HepG2 (cell line): ENCODE data around the gene SPTSSA. TPM values are rescaled to one million over a fixed set of nuclear protein-coding genes. Genes with fewer than 3 reads are reported as not detected.
A peak's percentile ranks its signal among the peaks of the same experiment; 100 is the strongest.

Source experiments
- ARNT ChIP-seq: fragments of 450-650 bp; IDR thresholded peaks from 2 replicates; pipeline ENCODE4 v1.6.1; 2017
- FOXJ3 ChIP-seq: sonication (generic); formaldehyde crosslinking; IDR thresholded peaks from 2 replicates; pipeline ENCODE4 v1.4.0; 2020; ENCODE audit warnings: missing genetic modification reagents, mild to moderate bottlenecking, borderline replicate concordance
- GTF2F1 ChIP-seq: fragments of 150-350 bp; IDR thresholded peaks from 2 replicates; pipeline ENCODE4 v1.6.1; 2014; ENCODE audit warnings: low read length
- PCBP1 ChIP-seq: fragments of 200-400 bp; formaldehyde crosslinking; IDR thresholded peaks from 2 replicates; pipeline ENCODE4 v1.6.1; 2017; ENCODE audit warnings: mild to moderate bottlenecking, low read depth, low read length, borderline replicate concordance
- PITX1 ChIP-seq: sonication (generic); formaldehyde crosslinking; IDR thresholded peaks from 2 replicates; pipeline ENCODE4 v1.5.1; 2020; ENCODE audit warnings: mild to moderate bottlenecking, missing genetic modification reagents
- SCMH1 ChIP-seq: sonication (generic); formaldehyde crosslinking; IDR thresholded peaks from 2 replicates; pipeline ENCODE4 v1.9.0; 2021; ENCODE audit warnings: missing genetic modification reagents, mild to moderate bottlenecking, borderline replicate concordance
- SSRP1 ChIP-seq: IDR thresholded peaks from 2 replicates; pipeline ENCODE4 v1.6.1; 2016; ENCODE audit warnings: control low read depth
- ZMYM3 ChIP-seq: sonication (generic); formaldehyde crosslinking; IDR thresholded peaks from 2 replicates; pipeline ENCODE4 v1.5.1; 2020; ENCODE audit warnings: mild to moderate bottlenecking, missing genetic modification reagents
- ZNF556 ChIP-seq: sonication (generic); formaldehyde crosslinking; IDR thresholded peaks from 2 replicates; pipeline ENCODE4 v1.4.0; 2020; ENCODE audit warnings: mild to moderate bottlenecking, missing genetic modification reagents, borderline replicate concordance
- polyA plus RNA-seq, 8 experiments: library from polyadenylated mRNA; depleted of rRNA in 3 of 8; stranded (reverse) in 7 of 8; unstranded in 1 of 8; fragments of >200 nt; fragmentation: Illumina TruSeq in 4 of 8; extraction: Trizol in 4 of 8; gene quantifications; 2 replicates each; pipeline versions ENCODE4 v1.2.1 to v1.2.3, GENCODE V29; 2011 to 2016; ENCODE audit warnings: low read depth in 4 of 8, missing spikeins in 1 of 8, mixed read lengths in 1 of 8; ENCODE audit not compliant: insufficient read depth in 1 of 8
- total RNA-seq, 5 experiments: library from RNA; depleted of rRNA; stranded (reverse); fragments of >200 nt; fragmentation: Illumina TruSeq; extraction: Trizol; gene quantifications; 2 replicates each; pipeline ENCODE4 v1.2.3, GENCODE V29; 2016; ENCODE audit warnings: low read depth in 1 of 5
- TF ChIP-seq, protein P1 (sequence below): sonication (generic); formaldehyde crosslinking; conservative IDR thresholded peaks from 2 replicates; pipeline ENCODE4 v1.4.0; 2020; ENCODE audit warnings: missing genetic modification reagents
- TF ChIP-seq, protein P2 (sequence below): fragments of 450-650 bp; IDR thresholded peaks from 2 replicates; pipeline ENCODE4 v1.6.1; 2017; ENCODE audit warnings: mild to moderate bottlenecking
- TF ChIP-seq, protein P3 (sequence below): fragments of 450-650 bp; IDR thresholded peaks from 2 replicates; pipeline ENCODE4 v1.6.1; 2017
- TF ChIP-seq, protein P4 (sequence below): IDR thresholded peaks from 2 replicates; pipeline ENCODE4 v1.6.1; 2016; ENCODE audit warnings: low read depth, control low read depth
- TF ChIP-seq, protein P5 (sequence below): sonication (generic); formaldehyde crosslinking; IDR thresholded peaks from 2 replicates; pipeline ENCODE4 v1.9.0; 2021; ENCODE audit warnings: mild to moderate bottlenecking, missing genetic modification reagents

The SPTSSA gene
- total and polyA plus RNA-seq, 2 of the 13 experiments (the other 11 are each of a cell fraction or from before 2014, with no cell fraction given) = 19.1 to 86.1 TPM

DNA sequence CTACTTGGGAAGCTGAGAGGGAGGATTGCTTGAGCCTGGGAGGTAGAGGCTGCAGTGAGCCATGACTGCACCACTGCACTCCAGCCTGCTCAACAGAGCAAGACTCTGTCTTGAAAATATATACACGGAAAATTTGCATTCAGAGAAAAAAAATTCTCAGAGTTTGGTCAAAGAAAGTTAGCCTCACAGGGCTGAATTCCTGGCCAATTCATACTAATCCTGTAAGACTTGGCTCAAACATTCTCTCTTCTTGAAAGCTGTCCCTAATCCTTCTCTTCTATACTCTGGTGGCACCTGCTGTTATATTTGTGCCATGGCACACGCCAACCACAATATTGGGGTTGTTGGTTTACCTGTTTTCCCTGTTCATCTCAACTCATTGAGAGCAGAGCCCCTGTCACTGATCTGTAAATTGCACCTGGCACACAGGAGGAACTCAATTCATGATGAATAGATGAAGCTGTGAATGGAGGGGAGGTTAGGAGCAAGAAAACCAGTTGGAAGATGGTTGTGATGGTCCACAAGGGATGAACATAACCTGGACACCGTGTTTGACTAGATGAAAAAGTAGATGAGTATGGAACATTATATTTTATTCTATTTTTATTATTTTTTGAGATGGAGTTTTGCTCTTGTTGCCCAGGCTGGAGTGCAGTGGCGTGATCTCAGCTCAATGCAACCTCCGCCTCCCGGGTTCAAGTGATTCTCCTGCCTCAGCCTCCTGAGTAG, 36.8 kb upstream of the SPTSSA start (continued):
- TF ChIP-seq, protein P1, sequence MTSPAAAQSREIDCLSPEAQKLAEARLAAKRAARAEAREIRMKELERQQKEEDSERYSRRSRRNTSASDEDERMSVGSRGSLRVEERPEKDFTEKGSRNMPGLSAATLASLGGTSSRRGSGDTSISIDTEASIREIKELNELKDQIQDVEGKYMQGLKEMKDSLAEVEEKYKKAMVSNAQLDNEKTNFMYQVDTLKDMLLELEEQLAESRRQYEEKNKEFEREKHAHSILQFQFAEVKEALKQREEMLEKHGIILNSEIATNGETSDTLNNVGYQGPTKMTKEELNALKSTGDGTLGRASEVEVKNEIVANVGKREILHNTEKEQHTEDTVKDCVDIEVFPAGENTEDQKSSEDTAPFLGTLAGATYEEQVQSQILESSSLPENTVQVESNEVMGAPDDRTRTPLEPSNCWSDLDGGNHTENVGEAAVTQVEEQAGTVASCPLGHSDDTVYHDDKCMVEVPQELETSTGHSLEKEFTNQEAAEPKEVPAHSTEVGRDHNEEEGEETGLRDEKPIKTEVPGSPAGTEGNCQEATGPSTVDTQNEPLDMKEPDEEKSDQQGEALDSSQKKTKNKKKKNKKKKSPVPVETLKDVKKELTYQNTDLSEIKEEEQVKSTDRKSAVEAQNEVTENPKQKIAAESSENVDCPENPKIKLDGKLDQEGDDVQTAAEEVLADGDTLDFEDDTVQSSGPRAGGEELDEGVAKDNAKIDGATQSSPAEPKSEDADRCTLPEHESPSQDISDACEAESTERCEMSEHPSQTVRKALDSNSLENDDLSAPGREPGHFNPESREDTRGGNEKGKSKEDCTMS (CRISPR knock-in tag) = no peak
- TF ChIP-seq SCMH1 (CRISPR knock-in tag) = no peak
- TF ChIP-seq ZMYM3 = 0 out of 2 replicates have a peak, but pooled peaks have one; percentile 24
- TF ChIP-seq, protein P2, sequence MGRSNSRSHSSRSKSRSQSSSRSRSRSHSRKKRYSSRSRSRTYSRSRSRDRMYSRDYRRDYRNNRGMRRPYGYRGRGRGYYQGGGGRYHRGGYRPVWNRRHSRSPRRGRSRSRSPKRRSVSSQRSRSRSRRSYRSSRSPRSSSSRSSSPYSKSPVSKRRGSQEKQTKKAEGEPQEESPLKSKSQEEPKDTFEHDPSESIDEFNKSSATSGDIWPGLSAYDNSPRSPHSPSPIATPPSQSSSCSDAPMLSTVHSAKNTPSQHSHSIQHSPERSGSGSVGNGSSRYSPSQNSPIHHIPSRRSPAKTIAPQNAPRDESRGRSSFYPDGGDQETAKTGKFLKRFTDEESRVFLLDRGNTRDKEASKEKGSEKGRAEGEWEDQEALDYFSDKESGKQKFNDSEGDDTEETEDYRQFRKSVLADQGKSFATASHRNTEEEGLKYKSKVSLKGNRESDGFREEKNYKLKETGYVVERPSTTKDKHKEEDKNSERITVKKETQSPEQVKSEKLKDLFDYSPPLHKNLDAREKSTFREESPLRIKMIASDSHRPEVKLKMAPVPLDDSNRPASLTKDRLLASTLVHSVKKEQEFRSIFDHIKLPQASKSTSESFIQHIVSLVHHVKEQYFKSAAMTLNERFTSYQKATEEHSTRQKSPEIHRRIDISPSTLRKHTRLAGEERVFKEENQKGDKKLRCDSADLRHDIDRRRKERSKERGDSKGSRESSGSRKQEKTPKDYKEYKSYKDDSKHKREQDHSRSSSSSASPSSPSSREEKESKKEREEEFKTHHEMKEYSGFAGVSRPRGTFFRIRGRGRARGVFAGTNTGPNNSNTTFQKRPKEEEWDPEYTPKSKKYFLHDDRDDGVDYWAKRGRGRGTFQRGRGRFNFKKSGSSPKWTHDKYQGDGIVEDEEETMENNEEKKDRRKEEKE = no peak
- no peak for TF ChIP-seq ARNT
- TF ChIP-seq, protein P3, sequence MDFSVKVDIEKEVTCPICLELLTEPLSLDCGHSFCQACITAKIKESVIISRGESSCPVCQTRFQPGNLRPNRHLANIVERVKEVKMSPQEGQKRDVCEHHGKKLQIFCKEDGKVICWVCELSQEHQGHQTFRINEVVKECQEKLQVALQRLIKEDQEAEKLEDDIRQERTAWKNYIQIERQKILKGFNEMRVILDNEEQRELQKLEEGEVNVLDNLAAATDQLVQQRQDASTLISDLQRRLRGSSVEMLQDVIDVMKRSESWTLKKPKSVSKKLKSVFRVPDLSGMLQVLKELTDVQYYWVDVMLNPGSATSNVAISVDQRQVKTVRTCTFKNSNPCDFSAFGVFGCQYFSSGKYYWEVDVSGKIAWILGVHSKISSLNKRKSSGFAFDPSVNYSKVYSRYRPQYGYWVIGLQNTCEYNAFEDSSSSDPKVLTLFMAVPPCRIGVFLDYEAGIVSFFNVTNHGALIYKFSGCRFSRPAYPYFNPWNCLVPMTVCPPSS = no peak
- TF ChIP-seq, protein P4, sequence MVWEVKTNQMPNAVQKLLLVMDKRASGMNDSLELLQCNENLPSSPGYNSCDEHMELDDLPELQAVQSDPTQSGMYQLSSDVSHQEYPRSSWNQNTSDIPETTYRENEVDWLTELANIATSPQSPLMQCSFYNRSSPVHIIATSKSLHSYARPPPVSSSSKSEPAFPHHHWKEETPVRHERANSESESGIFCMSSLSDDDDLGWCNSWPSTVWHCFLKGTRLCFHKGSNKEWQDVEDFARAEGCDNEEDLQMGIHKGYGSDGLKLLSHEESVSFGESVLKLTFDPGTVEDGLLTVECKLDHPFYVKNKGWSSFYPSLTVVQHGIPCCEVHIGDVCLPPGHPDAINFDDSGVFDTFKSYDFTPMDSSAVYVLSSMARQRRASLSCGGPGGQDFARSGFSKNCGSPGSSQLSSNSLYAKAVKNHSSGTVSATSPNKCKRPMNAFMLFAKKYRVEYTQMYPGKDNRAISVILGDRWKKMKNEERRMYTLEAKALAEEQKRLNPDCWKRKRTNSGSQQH (CRISPR knock-in tag) = no peak
- TF ChIP-seq PCBP1 = no peak
- TF ChIP-seq FOXJ3 (CRISPR knock-in tag) = no peak
- no peak for TF ChIP-seq SSRP1
- peak; percentile 83; the same call in 1 of the 2 replicates for TF ChIP-seq PITX1 (CRISPR knock-in tag)
- TF ChIP-seq, protein P5, sequence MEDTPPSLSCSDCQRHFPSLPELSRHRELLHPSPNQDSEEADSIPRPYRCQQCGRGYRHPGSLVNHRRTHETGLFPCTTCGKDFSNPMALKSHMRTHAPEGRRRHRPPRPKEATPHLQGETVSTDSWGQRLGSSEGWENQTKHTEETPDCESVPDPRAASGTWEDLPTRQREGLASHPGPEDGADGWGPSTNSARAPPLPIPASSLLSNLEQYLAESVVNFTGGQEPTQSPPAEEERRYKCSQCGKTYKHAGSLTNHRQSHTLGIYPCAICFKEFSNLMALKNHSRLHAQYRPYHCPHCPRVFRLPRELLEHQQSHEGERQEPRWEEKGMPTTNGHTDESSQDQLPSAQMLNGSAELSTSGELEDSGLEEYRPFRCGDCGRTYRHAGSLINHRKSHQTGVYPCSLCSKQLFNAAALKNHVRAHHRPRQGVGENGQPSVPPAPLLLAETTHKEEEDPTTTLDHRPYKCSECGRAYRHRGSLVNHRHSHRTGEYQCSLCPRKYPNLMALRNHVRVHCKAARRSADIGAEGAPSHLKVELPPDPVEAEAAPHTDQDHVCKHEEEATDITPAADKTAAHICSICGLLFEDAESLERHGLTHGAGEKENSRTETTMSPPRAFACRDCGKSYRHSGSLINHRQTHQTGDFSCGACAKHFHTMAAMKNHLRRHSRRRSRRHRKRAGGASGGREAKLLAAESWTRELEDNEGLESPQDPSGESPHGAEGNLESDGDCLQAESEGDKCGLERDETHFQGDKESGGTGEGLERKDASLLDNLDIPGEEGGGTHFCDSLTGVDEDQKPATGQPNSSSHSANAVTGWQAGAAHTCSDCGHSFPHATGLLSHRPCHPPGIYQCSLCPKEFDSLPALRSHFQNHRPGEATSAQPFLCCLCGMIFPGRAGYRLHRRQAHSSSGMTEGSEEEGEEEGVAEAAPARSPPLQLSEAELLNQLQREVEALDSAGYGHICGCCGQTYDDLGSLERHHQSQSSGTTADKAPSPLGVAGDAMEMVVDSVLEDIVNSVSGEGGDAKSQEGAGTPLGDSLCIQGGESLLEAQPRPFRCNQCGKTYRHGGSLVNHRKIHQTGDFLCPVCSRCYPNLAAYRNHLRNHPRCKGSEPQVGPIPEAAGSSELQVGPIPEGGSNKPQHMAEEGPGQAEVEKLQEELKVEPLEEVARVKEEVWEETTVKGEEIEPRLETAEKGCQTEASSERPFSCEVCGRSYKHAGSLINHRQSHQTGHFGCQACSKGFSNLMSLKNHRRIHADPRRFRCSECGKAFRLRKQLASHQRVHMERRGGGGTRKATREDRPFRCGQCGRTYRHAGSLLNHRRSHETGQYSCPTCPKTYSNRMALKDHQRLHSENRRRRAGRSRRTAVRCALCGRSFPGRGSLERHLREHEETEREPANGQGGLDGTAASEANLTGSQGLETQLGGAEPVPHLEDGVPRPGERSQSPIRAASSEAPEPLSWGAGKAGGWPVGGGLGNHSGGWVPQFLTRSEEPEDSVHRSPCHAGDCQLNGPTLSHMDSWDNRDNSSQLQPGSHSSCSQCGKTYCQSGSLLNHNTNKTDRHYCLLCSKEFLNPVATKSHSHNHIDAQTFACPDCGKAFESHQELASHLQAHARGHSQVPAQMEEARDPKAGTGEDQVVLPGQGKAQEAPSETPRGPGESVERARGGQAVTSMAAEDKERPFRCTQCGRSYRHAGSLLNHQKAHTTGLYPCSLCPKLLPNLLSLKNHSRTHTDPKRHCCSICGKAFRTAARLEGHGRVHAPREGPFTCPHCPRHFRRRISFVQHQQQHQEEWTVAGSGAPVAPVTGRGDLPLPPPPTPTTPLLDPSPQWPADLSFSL (CRISPR knock-in tag) = no peak
- TF ChIP-seq GTF2F1 = no peak
- no peak for TF ChIP-seq ZNF556 (CRISPR knock-in tag)
